SK-N-SH (cell line): ENCODE results near the gene FCRL6. TPM values are rescaled to one million over a fixed set of nuclear protein-coding genes. Genes with fewer than 3 reads are reported as not detected.

ENCODE experiments used
- CTCF ChIA-PET: fragments of 300-600, 350-600 bp; formaldehyde crosslinking; extraction: SDS; loops from one replicate; lab custom pipeline; 2021; lab: Yijun Ruan, JAX
- POLR2A ChIA-PET: fragments of 350-600 bp; sonication (Branson Sonifier 250); formaldehyde crosslinking; extraction: SDS; loops from one replicate; lab custom pipeline; 2020; ENCODE audit warnings: antibody characterized with exemption, inconsistent platforms; lab: Yijun Ruan, JAX
- DNase-seq: peaks from one replicate; pipeline ENCODE4 v3.0.0; 2012
- H2AFZ ChIP-seq: fragments of 200-600 bp; sonication (generic); 2 replicates; pipeline ENCODE4 v1.8.1; 2016; ENCODE audit warnings: antibody characterized with exemption, mild to moderate bottlenecking, low read depth
- H3F3A ChIP-seq: fragments of 200-600 bp; sonication (generic); replicated peaks from 2 replicates; pipeline ENCODE3; 2016; ENCODE audit warnings: antibody characterized with exemption, mild to moderate bottlenecking; ENCODE audit not compliant: insufficient read depth
- H3K27ac ChIP-seq, 2 experiments: fragments of 200-500 bp in 1 of 2; fragments of 200-600 bp in 1 of 2; sonication (Bioruptor generic) in 1 of 2; sonication (generic), shearing (Covaris generic) in 1 of 2; 2 replicates each; pipeline versions ENCODE4 v1.5.1 to v1.6.1; 2014 to 2016; ENCODE audit warnings: low read depth in 2 of 2, inconsistent platforms in 1 of 2, low read length in 1 of 2, mild to moderate bottlenecking in 1 of 2, mixed read lengths in 1 of 2
- H3K27me3 ChIP-seq: fragments of 200-600 bp; sonication (generic), shearing (Covaris generic); 2 replicates; pipeline ENCODE4 v1.6.1; 2016; ENCODE audit warnings: mixed run types; ENCODE audit not compliant: insufficient read depth
- H3K36me3 ChIP-seq, 2 experiments: fragments of 200-500 bp in 1 of 2; fragments of 200-600 bp in 1 of 2; sonication (Bioruptor generic) in 1 of 2; sonication (generic) in 1 of 2; replicated peaks in 1 of 2; 2 replicates each; pipeline versions ENCODE3 to v1.5.1; 2014 to 2016; ENCODE audit warnings: low read length in 1 of 2, mild to moderate bottlenecking in 1 of 2; ENCODE audit not compliant: insufficient read depth in 2 of 2, control insufficient read depth in 1 of 2
- H3K4me1 ChIP-seq, 2 experiments: fragments of 200-500 bp in 1 of 2; fragments of 200-600 bp in 1 of 2; sonication (Bioruptor generic) in 1 of 2; sonication (generic), shearing (Covaris generic) in 1 of 2; 2 replicates each; pipeline versions ENCODE4 v1.5.1 to v1.6.1; 2014 to 2016; ENCODE audit warnings: low read depth in 1 of 2, low read length in 1 of 2, mixed run types in 1 of 2; ENCODE audit not compliant: insufficient read depth in 2 of 2, control insufficient read depth in 1 of 2
- H3K4me2 ChIP-seq: fragments of 200-600 bp; sonication (generic), shearing (Covaris generic); 2 replicates; pipeline ENCODE4 v1.6.1; 2017; ENCODE audit warnings: mixed run types
- H3K4me3 ChIP-seq, 2 experiments: fragments of 200-500 bp in 1 of 2; fragments of 200-600 bp in 1 of 2; sonication (Bioruptor generic) in 1 of 2; sonication (generic), shearing (Covaris generic) in 1 of 2; 2 replicates each; pipeline versions ENCODE4 v1.5.1 to v1.8.1; 2014 to 2016; ENCODE audit warnings: low read depth in 2 of 2, inconsistent platforms in 1 of 2, low read length in 1 of 2, mild to moderate bottlenecking in 1 of 2, mixed read lengths in 1 of 2, moderate library complexity in 1 of 2
- H3K79me2 ChIP-seq: fragments of 200-600 bp; sonication (generic); 2 replicates; pipeline ENCODE4 v1.8.1; 2017; ENCODE audit warnings: mild to moderate bottlenecking; ENCODE audit not compliant: insufficient read depth
- H3K9ac ChIP-seq: fragments of 200-600 bp; sonication (generic); 2 replicates; pipeline ENCODE4 v1.6.1; 2017; ENCODE audit warnings: mixed run types
- H3K9me2 ChIP-seq: fragments of 200-600 bp; sonication (generic); 2 replicates; pipeline ENCODE4 v1.6.1; 2017; ENCODE audit warnings: mixed run types
- H3K9me3 ChIP-seq: fragments of 200-600 bp; sonication (generic); 2 replicates; pipeline ENCODE4 v1.6.1; 2017; ENCODE audit warnings: mixed run types, mild to moderate bottlenecking, moderate library complexity
- H4K20me1 ChIP-seq: fragments of 200-600 bp; sonication (generic); 2 replicates; pipeline ENCODE4 v1.6.1; 2017; ENCODE audit warnings: mild to moderate bottlenecking, mixed run types; ENCODE audit not compliant: insufficient read depth
- ELF1 ChIP-seq: IDR thresholded peaks from 2 replicates; pipeline ENCODE4 v1.4.0; 2012
- EP300 ChIP-seq, 2 experiments: IDR thresholded peaks; 2 replicates each; pipeline versions ENCODE4 v1.4.0 to v1.6.1; 2012; ENCODE audit warnings: borderline replicate concordance in 1 of 2, low read depth in 1 of 2, low read length in 1 of 2
- FOSL2 ChIP-seq: IDR thresholded peaks from 2 replicates; pipeline ENCODE4 v1.4.0; 2012; ENCODE audit warnings: low read depth, mild to moderate bottlenecking, moderate library complexity, borderline replicate concordance
- FOXM1 ChIP-seq: IDR thresholded peaks from 2 replicates; pipeline ENCODE4 v1.4.0; 2012; ENCODE audit warnings: low read depth, mild to moderate bottlenecking
- GABPA ChIP-seq: IDR thresholded peaks from 2 replicates; pipeline ENCODE4 v1.4.0; 2012; ENCODE audit warnings: low read depth, mild to moderate bottlenecking
- GATA2 ChIP-seq: sonication (generic); formaldehyde crosslinking; IDR thresholded peaks from 2 replicates; pipeline ENCODE4 v1.5.0; 2020; ENCODE audit warnings: mild to moderate bottlenecking, missing genetic modification reagents
- MEF2A ChIP-seq: IDR thresholded peaks from 2 replicates; pipeline ENCODE4 v1.4.0; 2012; ENCODE audit warnings: low read depth, borderline replicate concordance
- NFIC ChIP-seq: IDR thresholded peaks from 2 replicates; pipeline ENCODE4 v1.4.0; 2012; ENCODE audit warnings: borderline replicate concordance
- POLR2AphosphoS5 ChIP-seq: IDR thresholded peaks from 2 replicates; pipeline ENCODE4 v1.6.1; 2012; ENCODE audit warnings: low read depth, low read length
- RAD21 ChIP-seq: IDR thresholded peaks from 2 replicates; pipeline ENCODE4 v1.6.1; 2012; ENCODE audit warnings: mild to moderate bottlenecking, low read length
- RCOR1 ChIP-seq: fragments of 150-350 bp; IDR thresholded peaks from 2 replicates; pipeline ENCODE4 v1.6.1; 2017; ENCODE audit warnings: antibody characterized with exemption, low read length
- RFX5 ChIP-seq: IDR thresholded peaks from 2 replicates; pipeline ENCODE4 v1.6.1; 2012; ENCODE audit warnings: mild to moderate bottlenecking, improper control_type of control experiment, low read length
- TAF1 ChIP-seq: IDR thresholded peaks from 2 replicates; pipeline ENCODE4 v1.6.1; 2012; ENCODE audit warnings: low read depth, mild to moderate bottlenecking, low read length, moderate library complexity, borderline replicate concordance
- TCF12 ChIP-seq: IDR thresholded peaks from 2 replicates; pipeline ENCODE4 v1.4.0; 2012
- YY1 ChIP-seq: IDR thresholded peaks from 2 replicates; pipeline ENCODE4 v1.4.0; 2012; ENCODE audit warnings: low read depth, mild to moderate bottlenecking
- WGBS: methylation state at CpG from one replicate; pipeline ENCODE4 v1.1.6; 2017; ENCODE audit warnings: low lambda C conversion rate; 5-methylcytosine and 5-hydroxymethylcytosine counted together
- polyA plus RNA-seq, 3 experiments: library from polyadenylated mRNA; depleted of rRNA; stranded (reverse); fragments of >200 nt; gene quantifications; 2 replicates each; pipeline ENCODE4 v1.2.3, GENCODE V29; 2012
- TF ChIP-seq, protein P1 (sequence below): IDR thresholded peaks from 2 replicates; pipeline ENCODE4 v1.4.0; 2012; ENCODE audit warnings: low read depth, borderline replicate concordance
- TF ChIP-seq, protein P2 (sequence below): IDR thresholded peaks from 2 replicates; pipeline ENCODE4 v1.4.0; 2012; ENCODE audit warnings: low read depth, borderline replicate concordance
- TF ChIP-seq, protein P3 (sequence below): fragments of 200-600 bp; sonication (generic); IDR thresholded peaks from 2 replicates; pipeline ENCODE4 v1.6.1; 2017; ENCODE audit warnings: antibody characterized with exemption, mild to moderate bottlenecking, moderate library complexity
- TF ChIP-seq, protein P4 (sequence below): fragments of 150-350 bp; IDR thresholded peaks from 2 replicates; pipeline ENCODE4 v1.6.1; 2017; ENCODE audit warnings: antibody characterized with exemption, low read length, low read depth, borderline replicate concordance
- TF ChIP-seq, protein P5 (sequence below): IDR thresholded peaks from 2 replicates; pipeline ENCODE4; 2012

Gene FCRL6
- polyA plus RNA-seq, 1 of the 3 experiments (the other 2 are of a cell fraction): not detected

DNA sequence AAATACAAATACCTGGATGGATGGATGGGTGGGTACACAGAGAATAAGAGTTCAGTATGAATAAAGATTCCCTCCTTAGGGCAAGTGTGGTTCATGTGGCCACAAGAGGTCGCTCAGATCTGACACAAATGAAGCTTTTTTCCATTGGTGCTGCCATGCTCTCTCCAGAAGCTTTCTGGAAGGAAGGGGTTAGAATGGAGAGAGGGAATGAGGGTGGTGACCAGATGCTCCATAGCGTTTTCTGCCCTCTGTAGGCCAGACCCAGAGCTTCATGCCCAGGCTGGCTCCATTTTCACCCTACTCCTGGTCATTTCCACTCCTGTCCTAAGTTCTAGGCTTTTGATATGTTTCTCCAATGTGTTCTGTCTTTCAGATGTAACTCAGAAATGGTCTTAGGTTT, 3.3 kb upstream of the FCRL6 start (continued):
- TF ChIP-seq, protein P1, sequence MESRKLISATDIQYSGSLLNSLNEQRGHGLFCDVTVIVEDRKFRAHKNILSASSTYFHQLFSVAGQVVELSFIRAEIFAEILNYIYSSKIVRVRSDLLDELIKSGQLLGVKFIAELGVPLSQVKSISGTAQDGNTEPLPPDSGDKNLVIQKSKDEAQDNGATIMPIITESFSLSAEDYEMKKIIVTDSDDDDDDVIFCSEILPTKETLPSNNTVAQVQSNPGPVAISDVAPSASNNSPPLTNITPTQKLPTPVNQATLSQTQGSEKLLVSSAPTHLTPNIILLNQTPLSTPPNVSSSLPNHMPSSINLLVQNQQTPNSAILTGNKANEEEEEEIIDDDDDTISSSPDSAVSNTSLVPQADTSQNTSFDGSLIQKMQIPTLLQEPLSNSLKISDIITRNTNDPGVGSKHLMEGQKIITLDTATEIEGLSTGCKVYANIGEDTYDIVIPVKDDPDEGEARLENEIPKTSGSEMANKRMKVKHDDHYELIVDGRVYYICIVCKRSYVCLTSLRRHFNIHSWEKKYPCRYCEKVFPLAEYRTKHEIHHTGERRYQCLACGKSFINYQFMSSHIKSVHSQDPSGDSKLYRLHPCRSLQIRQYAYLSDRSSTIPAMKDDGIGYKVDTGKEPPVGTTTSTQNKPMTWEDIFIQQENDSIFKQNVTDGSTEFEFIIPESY: no peak
- TF ChIP-seq, protein P2, sequence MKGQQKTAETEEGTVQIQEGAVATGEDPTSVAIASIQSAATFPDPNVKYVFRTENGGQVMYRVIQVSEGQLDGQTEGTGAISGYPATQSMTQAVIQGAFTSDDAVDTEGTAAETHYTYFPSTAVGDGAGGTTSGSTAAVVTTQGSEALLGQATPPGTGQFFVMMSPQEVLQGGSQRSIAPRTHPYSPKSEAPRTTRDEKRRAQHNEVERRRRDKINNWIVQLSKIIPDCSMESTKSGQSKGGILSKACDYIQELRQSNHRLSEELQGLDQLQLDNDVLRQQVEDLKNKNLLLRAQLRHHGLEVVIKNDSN: no peak
- TF ChIP-seq RAD21 (peak; percentile 88), TCF12 (peak; percentile 35; the same call in 1 of the 2 replicates), GABPA (no peak)

DNA sequence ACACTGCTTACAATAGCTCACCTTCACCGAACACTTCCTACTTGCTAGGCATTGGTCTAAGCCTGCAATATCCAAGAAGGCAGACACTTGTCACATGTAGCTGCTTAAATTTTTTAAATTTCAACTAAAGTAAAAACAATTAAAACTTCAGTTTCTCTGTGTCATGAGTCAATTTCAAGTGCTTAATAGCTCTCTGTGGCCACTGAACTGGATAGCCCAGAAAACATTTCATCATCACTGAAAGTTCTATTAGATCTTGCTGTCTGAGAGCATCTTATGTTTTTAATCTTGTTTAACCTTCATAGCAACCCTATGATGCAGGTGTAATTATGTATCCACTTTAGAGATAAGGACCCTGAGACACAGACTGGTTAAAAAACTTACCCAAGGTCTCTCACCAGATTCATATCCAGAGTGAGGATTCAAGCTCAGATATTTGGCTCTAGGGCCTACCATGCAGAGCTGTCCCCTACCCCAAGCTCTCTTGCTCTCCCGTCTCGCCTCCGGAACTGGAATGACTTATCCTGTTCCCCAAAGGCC, 2.6 kb upstream of the FCRL6 start:
- H3K36me3 ChIP-seq: no peaks in the 10 kb centered on the region
- H4K20me1 ChIP-seq: no peaks in the 10 kb centered on the region
- H2AFZ ChIP-seq: no peak overlapping the region
- H3K9me2 ChIP-seq: no peaks in the 10 kb centered on the region
- peaks cover 8% of the 10 kb centered on the region; the same call in 1 of the 2 replicates for H3K27me3 ChIP-seq
- H3K4me1 ChIP-seq: no peaks in the 10 kb centered on the region; a peak in 1 of 4 replicates
- POLR2A ChIA-PET: interaction anchor here (1.8 kb wide), 1 partner anchor 91 kb away, joined by 6 read pairs; no protein-coding TSS in a partner anchor
- no peaks in the 10 kb centered on the region for H3K79me2 ChIP-seq
- no peak for DNase-seq
- H3F3A ChIP-seq: no peaks in the 10 kb centered on the region
- H3K4me3 ChIP-seq: no peak overlapping the region
- CTCF ChIA-PET: interaction anchor here (0.6 to 23.5 kb wide), 49 partner anchors 8 to 808 kb away, joined by 3 to 533 read pairs (median 6); partner anchors contain the start of genes DUSP23, IGSF9, PIGM and SLAMF8
- no peak for TF ChIP-seq MEF2A
- TF ChIP-seq GABPA: no peak
- TF ChIP-seq NFIC: no peak
- TF ChIP-seq TAF1: no peak
- no peak for TF ChIP-seq YY1
- TF ChIP-seq RFX5: no peak
- TF ChIP-seq, protein P3, sequence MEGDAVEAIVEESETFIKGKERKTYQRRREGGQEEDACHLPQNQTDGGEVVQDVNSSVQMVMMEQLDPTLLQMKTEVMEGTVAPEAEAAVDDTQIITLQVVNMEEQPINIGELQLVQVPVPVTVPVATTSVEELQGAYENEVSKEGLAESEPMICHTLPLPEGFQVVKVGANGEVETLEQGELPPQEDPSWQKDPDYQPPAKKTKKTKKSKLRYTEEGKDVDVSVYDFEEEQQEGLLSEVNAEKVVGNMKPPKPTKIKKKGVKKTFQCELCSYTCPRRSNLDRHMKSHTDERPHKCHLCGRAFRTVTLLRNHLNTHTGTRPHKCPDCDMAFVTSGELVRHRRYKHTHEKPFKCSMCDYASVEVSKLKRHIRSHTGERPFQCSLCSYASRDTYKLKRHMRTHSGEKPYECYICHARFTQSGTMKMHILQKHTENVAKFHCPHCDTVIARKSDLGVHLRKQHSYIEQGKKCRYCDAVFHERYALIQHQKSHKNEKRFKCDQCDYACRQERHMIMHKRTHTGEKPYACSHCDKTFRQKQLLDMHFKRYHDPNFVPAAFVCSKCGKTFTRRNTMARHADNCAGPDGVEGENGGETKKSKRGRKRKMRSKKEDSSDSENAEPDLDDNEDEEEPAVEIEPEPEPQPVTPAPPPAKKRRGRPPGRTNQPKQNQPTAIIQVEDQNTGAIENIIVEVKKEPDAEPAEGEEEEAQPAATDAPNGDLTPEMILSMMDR: no peak
- no peak for TF ChIP-seq FOSL2
- no peak for TF ChIP-seq POLR2AphosphoS5
- TF ChIP-seq EP300 (IDR thresholded peaks at IDR 0.05; ENCODE audit: borderline replicate concordance in 1 of 2, low read depth in 1 of 2, low read length in 1 of 2): no peak
- TF ChIP-seq ELF1: no peak
- TF ChIP-seq, protein P4, sequence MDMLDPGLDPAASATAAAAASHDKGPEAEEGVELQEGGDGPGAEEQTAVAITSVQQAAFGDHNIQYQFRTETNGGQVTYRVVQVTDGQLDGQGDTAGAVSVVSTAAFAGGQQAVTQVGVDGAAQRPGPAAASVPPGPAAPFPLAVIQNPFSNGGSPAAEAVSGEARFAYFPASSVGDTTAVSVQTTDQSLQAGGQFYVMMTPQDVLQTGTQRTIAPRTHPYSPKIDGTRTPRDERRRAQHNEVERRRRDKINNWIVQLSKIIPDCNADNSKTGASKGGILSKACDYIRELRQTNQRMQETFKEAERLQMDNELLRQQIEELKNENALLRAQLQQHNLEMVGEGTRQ: no peak
- TF ChIP-seq FOXM1: no peak
- no peak for TF ChIP-seq RCOR1
- TF ChIP-seq GATA2 (CRISPR knock-in tag): no peak
- TF ChIP-seq, protein P5, sequence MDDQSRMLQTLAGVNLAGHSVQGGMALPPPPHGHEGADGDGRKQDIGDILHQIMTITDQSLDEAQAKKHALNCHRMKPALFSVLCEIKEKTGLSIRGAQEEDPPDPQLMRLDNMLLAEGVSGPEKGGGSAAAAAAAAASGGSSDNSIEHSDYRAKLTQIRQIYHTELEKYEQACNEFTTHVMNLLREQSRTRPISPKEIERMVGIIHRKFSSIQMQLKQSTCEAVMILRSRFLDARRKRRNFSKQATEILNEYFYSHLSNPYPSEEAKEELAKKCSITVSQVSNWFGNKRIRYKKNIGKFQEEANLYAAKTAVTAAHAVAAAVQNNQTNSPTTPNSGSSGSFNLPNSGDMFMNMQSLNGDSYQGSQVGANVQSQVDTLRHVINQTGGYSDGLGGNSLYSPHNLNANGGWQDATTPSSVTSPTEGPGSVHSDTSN: no peak
- no peaks in the 10 kb centered on the region for H3K9me3 ChIP-seq
- no peak overlapping the region for H3K27ac ChIP-seq
- 99% methylated on average over 4 of the region's 4 CpGs for WGBS
- no peak overlapping the region for H3K9ac ChIP-seq
- H3K4me2 ChIP-seq: no peak overlapping the region
